Vagina (tissue), 2 donors: ENCODE measurements around the gene PNPLA1. TPM values are rescaled to one million over a fixed set of nuclear protein-coding genes. Genes with fewer than 3 reads are reported as not detected.

Experiments used
- DNase-seq, 2 donors: peaks; one replicate each; pipeline ENCODE4 v3.0.0-alpha.2; 2017; ENCODE audit errors: extremely low spot score in 2 of 2
- H3K27ac ChIP-seq: fragments of 200-600 bp; sonication (generic); one replicate; pipeline ENCODE4 v1.5.1; 2019
- H3K27me3 ChIP-seq: fragments of 200-600 bp; sonication (generic); one replicate; pipeline ENCODE4 v1.5.1; 2019
- H3K36me3 ChIP-seq, 2 donors: fragments of 200-600 bp; sonication (generic); one replicate each; pipeline ENCODE4 v1.5.1; 2017 to 2019
- H3K4me1 ChIP-seq: fragments of 200-600 bp; sonication (generic); one replicate; pipeline ENCODE4 v1.5.1; 2019
- H3K4me3 ChIP-seq, 2 donors: fragments of 200-600 bp; sonication (generic); 1 replicate in 1 of 2; 2 replicates in 1 of 2; pipeline ENCODE4 v1.5.1; 2016 to 2019
- H3K9me3 ChIP-seq: fragments of 200-600 bp; sonication (generic); one replicate; pipeline ENCODE4 v1.5.1; 2019
- POLR2A ChIP-seq, 2 donors: fragments of 450-650 bp; IDR thresholded peaks; one replicate each; pipeline ENCODE4 v1.6.1; 2017; ENCODE audit warnings: antibody characterized with exemption in 2 of 2, mild to moderate bottlenecking in 2 of 2, moderate library complexity in 2 of 2
- POLR2AphosphoS5 ChIP-seq, 2 donors: sonication (generic); formaldehyde crosslinking; IDR thresholded peaks; one replicate each; pipeline ENCODE4 v1.9.0; 2017; ENCODE audit warnings: antibody characterized with exemption in 2 of 2, mild to moderate bottlenecking in 2 of 2, low read depth in 1 of 2; ENCODE audit not compliant: insufficient read depth in 1 of 2
- intact Hi-C: fragments of 100-400 bp; cut with DNase I; formaldehyde crosslinking; loops from one replicate; pipeline ENCODE4 v1.15.1; 2023
- total RNA-seq: library from RNA; depleted of rRNA; stranded (reverse); fragments of >200 nt; gene quantifications from one replicate; pipeline ENCODE4 v1.2.3, GENCODE V29; 2016
- TF ChIP-seq, protein P1 (sequence below), 3 experiments: fragments of 450-650 bp in 2 of 3; fragments of 200-600 bp in 1 of 3; sonication (generic) in 1 of 3; IDR thresholded peaks; one replicate each; pipeline ENCODE4 v1.5.1; 2017 to 2019; ENCODE audit warnings: antibody characterized with exemption in 3 of 3, mild to moderate bottlenecking in 2 of 3, moderate library complexity in 2 of 3

The PNPLA1 gene
- total RNA-seq, 1 donor from 2014 or later: not detected

GRCh38 chr6:36273067-36273466 is 3.2 kb downstream of the PNPLA1 start:
- H3K36me3 ChIP-seq: no peaks in the 10 kb centered on the region
- no peaks in the 10 kb centered on the region for H3K27me3 ChIP-seq
- H3K27ac ChIP-seq: no peak overlapping the region
- no peaks in the 10 kb centered on the region for H3K9me3 ChIP-seq
- peaks cover 12% of the 10 kb centered on the region for H3K4me1 ChIP-seq
- no peak for DNase-seq
- TF ChIP-seq POLR2A (IDR thresholded peaks at IDR 0.05) (no peak), POLR2AphosphoS5 (IDR thresholded peaks at IDR 0.05; ENCODE audit: insufficient read depth in 1 of 2, low read depth in 1 of 2) (no peak)
- TF ChIP-seq, protein P1, sequence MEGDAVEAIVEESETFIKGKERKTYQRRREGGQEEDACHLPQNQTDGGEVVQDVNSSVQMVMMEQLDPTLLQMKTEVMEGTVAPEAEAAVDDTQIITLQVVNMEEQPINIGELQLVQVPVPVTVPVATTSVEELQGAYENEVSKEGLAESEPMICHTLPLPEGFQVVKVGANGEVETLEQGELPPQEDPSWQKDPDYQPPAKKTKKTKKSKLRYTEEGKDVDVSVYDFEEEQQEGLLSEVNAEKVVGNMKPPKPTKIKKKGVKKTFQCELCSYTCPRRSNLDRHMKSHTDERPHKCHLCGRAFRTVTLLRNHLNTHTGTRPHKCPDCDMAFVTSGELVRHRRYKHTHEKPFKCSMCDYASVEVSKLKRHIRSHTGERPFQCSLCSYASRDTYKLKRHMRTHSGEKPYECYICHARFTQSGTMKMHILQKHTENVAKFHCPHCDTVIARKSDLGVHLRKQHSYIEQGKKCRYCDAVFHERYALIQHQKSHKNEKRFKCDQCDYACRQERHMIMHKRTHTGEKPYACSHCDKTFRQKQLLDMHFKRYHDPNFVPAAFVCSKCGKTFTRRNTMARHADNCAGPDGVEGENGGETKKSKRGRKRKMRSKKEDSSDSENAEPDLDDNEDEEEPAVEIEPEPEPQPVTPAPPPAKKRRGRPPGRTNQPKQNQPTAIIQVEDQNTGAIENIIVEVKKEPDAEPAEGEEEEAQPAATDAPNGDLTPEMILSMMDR (IDR thresholded peaks at IDR 0.05): no peak
- H3K4me3 ChIP-seq: no peak overlapping the region
- intact Hi-C loops: no loop called here

DNA sequence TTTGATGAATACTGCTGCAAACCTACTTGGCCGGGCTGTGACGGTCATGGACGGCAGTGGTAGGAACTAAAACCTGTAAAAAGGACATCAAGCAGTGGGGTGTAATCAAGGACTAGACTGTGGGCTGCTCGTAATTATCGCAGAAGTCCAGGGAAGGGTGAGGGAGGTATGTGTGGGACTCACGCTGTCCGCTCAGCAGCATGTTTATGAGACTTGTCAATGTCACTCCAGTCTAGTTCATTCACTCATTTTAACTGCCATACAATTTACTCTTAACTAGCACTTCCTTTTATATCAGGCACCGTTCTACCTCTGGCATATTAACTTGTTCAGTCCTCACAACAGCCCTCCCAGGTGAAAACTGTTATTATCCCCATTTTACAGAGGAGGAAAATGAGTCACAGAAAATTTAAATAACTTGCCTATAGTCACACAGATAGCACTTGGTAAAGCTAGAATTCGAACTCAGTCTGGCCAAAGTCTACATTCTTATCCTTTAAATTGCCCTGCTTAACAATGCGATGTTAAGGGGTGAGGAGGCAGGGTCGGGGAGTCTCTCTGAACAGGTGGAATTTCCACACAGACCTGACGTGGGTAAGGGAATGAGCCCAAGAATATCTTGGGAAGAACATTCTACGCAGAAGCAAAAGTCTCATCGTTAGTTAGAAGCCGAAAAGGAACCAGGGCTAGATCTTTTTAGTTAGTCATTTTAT is 4.1 kb downstream of the PNPLA1 start:
- Histone ChIP-seq H3K27ac (no peak overlapping the region), H3K27me3 (no peaks in the 10 kb centered on the region), H3K36me3 (no peaks in the 10 kb centered on the region), H3K4me1 (peaks cover 3% of the 10 kb centered on the region), H3K9me3 (no peaks in the 10 kb centered on the region), H3K4me3 (no peak overlapping the region)
- no peak for DNase-seq
- TF ChIP-seq POLR2AphosphoS5 (IDR thresholded peaks at IDR 0.05; ENCODE audit: insufficient read depth in 1 of 2, low read depth in 1 of 2): no peak
- TF ChIP-seq POLR2A (IDR thresholded peaks at IDR 0.05): no peak
- TF ChIP-seq, protein P1 (IDR thresholded peaks at IDR 0.05): no peak
- intact Hi-C loops: no loop called here

DNA sequence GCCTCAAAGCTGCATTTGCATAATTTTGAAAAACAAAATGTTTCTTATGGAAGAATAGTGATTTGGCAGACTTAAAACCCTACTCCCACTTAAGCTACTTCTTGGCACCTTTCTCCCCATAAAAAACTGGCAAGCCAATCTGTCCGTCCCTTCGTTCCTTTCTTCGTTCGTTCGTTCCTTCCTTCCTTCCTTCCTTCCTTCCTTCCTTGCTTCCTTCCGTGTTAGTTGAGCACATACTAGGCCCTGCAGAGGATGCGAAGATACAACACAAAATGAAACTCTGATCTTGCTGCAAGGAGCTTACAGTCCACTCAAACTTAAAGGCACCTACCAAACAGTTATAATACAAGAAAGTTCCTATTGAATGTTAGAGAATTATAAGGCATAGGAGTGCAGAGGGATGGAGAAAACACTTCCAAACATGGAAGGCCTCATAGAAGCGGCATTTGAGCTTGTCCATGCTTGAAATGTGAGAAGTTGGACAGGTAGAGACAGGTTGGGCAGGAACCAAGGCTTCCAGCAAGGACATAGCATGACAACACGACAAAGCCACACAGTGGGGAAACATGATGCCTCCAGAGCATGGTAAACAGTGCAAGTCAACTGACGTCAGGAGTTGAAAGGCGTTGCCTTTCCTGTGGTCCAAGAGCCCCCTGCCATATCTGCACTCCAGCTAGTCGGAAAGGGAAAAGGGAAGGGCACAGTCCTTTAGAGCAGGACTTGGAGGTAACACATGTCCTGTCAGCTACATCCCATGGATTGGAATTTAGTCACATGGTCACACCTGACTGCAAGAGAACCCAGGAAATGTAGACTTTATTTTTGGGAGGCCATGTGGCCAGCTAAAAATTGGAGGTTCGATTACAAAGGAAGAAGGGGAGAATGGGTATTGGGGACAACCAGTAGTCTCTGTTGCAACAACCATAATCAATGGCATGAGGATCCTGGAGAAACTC is 7.0 kb downstream of the PNPLA1 start:
- H3K4me3 ChIP-seq: no peak overlapping the region
- intact Hi-C loops: no loop called here
- TF ChIP-seq POLR2A (IDR thresholded peaks at IDR 0.05) (no peak), POLR2AphosphoS5 (IDR thresholded peaks at IDR 0.05; ENCODE audit: insufficient read depth in 1 of 2, low read depth in 1 of 2) (no peak)
- TF ChIP-seq, protein P1 (IDR thresholded peaks at IDR 0.05): no peak

GRCh38 chr6:36277946-36278470 is 8.1 kb downstream of the PNPLA1 start:
- intact Hi-C loops: no loop called here
- no peak for DNase-seq
- H3K9me3 ChIP-seq: no peaks in the 10 kb centered on the region

More for the DNA sequence above, 7.0 kb downstream of the PNPLA1 start:
- Histone ChIP-seq H3K4me1 (no peaks in the 10 kb centered on the region), H3K9me3 (no peaks in the 10 kb centered on the region), H3K27me3 (no peaks in the 10 kb centered on the region), H3K36me3 (no peaks in the 10 kb centered on the region), H3K27ac (no peak overlapping the region)
- no peak for DNase-seq

More at GRCh38 chr6:36277946-36278470, 8.1 kb downstream of the PNPLA1 start:
- Histone ChIP-seq H3K4me3 (no peak overlapping the region), H3K27me3 (no peaks in the 10 kb centered on the region), H3K27ac (no peak overlapping the region), H3K4me1 (no peaks in the 10 kb centered on the region), H3K36me3 (no peaks in the 10 kb centered on the region)
- no peak for TF ChIP-seq POLR2A (IDR thresholded peaks at IDR 0.05)
- TF ChIP-seq, protein P1 (IDR thresholded peaks at IDR 0.05): no peak
- no peak for TF ChIP-seq POLR2AphosphoS5 (IDR thresholded peaks at IDR 0.05; ENCODE audit: insufficient read depth in 1 of 2, low read depth in 1 of 2)
